ENCODE measurements around the gene CUEDC2. TPM values are rescaled to one million over a fixed set of nuclear protein-coding genes. Genes with fewer than 3 reads are reported as not detected.
A peak's percentile ranks its signal among the peaks of the same experiment; 100 is the strongest.

The CUEDC2 gene
- total RNA-seq = 10 to 100 TPM; 26.2 to 51.6 (median 35.6) TPM

GRCh38 chr10:102432162-102432950 lies at the start of gene CUEDC2:
Gene CUEDC2, minus strand, starts transcription at chr10:102432574. Its CDS starts 7,386 bp downstream, at chr10:102425188.
- H3K4me3 ChIP-seq = peak within 1 kb of the TSS; percentile 73 to 100
- peak; percentile 97 to 98 for DNase-seq
- peaks cover 0 to 7% of the 10 kb centered on the region in 2 donors for H3K4me1 ChIP-seq
- no peaks in the 10 kb centered on the region for H3K9me3 ChIP-seq
- H3K36me3 ChIP-seq = no peaks in the 10 kb centered on the region
- intact Hi-C loops (cut with DNase I; ENCODE audit: low total_unique reads) = no loop called here
- H3K27me3 ChIP-seq = no peaks in the 10 kb centered on the region
- TF ChIP-seq POLR2A (IDR thresholded peaks at IDR 0.05) (peak in 1 of 2 donors; percentile 52), CTCF (IDR thresholded peaks at IDR 0.05) (peak in 3 of 4 experiments; percentile 8 to 19 (median 9))
- H3K27ac ChIP-seq = peak within 1 kb of the TSS; percentile 80 to 89

GRCh38 chr10:102480396-102480795 lies 48.0 kb upstream of the CUEDC2 start:
- no peaks in the 10 kb centered on the region for H3K4me1 ChIP-seq
- H3K4me3 ChIP-seq = no peak overlapping the region
- H3K27ac ChIP-seq = no peak overlapping the region
- H3K27me3 ChIP-seq = no peaks in the 10 kb centered on the region
- no peak for TF ChIP-seq CTCF (IDR thresholded peaks at IDR 0.05)
- TF ChIP-seq POLR2A (IDR thresholded peaks at IDR 0.05) = no peak
- intact Hi-C loops (cut with DNase I; ENCODE audit: low total_unique reads) = no loop called here
- no peak for DNase-seq
- H3K9me3 ChIP-seq = no peaks in the 10 kb centered on the region
- no peaks in the 10 kb centered on the region for H3K36me3 ChIP-seq

- intact Hi-C loops (cut with DNase I; ENCODE audit: low total_unique reads) = loop anchor here (5.0 kb wide), 1 partner anchor 87 kb away; no protein-coding TSS in a partner anchor
- no peak overlapping the region for H3K4me3 ChIP-seq
- H3K27ac ChIP-seq = no peak overlapping the region
- no peaks in the 10 kb centered on the region for H3K4me1 ChIP-seq
- no peaks in the 10 kb centered on the region for H3K27me3 ChIP-seq
- TF ChIP-seq CTCF (IDR thresholded peaks at IDR 0.05) (no peak), POLR2A (IDR thresholded peaks at IDR 0.05) (no peak)
- no peak for DNase-seq
- H3K9me3 ChIP-seq = no peaks in the 10 kb centered on the region
- H3K36me3 ChIP-seq = no peaks in the 10 kb centered on the region
These were observed 47.3 kb upstream of the CUEDC2 start for GRCh38 chr10:102479651-102480050.

- intact Hi-C loops (cut with DNase I; ENCODE audit: low total_unique reads) = loop anchor here (5.0 kb wide), 1 partner anchor 84 kb away; no protein-coding TSS in a partner anchor
- no peak overlapping the region for H3K4me3 ChIP-seq
- TF ChIP-seq CTCF (IDR thresholded peaks at IDR 0.05) = no peak
- TF ChIP-seq POLR2A (IDR thresholded peaks at IDR 0.05) = no peak
- no peak overlapping the region for H3K27ac ChIP-seq
- H3K4me1 ChIP-seq = no peaks in the 10 kb centered on the region
- DNase-seq = no peak
- H3K36me3 ChIP-seq = no peaks in the 10 kb centered on the region
- H3K9me3 ChIP-seq = no peaks in the 10 kb centered on the region
- H3K27me3 ChIP-seq = no peaks in the 10 kb centered on the region
These were observed 44.2 kb upstream of the CUEDC2 start for GRCh38 chr10:102476466-102477141.
